Measurements from ENCODE around the gene SLC28A3.

Gene SLC28A3

DNA sequence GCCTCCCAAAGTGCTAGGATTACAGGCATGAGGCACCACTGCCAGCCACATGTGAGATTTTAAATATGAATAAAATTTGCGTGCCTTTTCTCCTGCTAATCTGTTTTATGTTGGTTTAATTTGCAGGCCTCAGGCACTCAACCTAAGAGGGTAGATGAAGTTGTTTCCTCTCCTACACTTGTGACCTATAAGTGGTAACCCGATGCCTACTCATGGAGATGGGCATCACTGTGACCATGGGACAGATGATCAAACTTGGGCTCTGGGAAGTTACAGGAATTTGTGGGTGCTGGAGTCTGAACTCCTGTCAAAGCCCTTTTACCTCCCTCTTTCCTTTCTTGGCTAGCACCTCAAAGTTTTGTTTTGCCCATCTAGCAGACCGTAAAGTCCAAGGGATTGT, 1.1 kb downstream of the SLC28A3 start:
- no peak for DNase-seq (ENCODE audit: low read depth)

DNA sequence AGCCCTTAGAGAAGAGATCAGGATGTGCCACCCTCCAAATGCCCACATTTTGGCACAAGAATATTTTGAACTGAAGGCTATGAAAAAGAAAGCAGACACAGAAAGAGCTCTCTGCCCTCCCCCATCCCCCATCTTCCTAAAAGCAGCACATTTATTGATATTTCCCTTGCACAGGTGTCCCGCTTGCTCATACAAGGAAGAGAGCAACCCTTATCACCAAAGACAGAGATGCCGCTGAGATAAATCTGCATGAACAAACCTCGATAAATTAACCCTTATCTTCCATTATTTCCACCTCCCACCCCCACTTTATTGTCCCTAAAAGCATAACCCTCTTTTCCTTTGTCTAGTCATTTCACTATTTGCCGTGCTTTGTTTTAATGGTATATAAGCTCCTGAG, 1.8 kb downstream of the SLC28A3 start:
- DNase-seq (ENCODE audit: low read depth): no peak

DNA sequence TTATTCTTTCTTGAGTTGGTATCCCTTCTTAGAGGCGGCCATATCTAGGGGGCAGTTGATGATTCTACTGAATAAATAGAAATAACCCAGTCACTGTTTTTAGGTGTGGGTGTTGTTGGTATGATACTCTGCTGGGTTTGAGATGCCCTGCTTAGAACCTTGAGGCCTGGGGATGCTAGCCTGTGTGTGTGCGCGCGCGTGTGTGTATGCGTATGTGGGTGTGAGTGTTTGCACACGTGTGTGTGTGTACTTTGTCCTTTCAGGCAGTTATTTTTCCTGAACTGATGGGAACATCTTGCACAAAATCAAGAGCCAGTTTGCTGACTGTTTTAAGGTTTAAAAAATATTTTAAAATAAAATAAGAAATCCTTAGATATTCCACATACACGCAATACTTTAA, 3.3 kb downstream of the SLC28A3 start:
- no peak for DNase-seq (ENCODE audit: low read depth)

- DNase-seq (ENCODE audit: low read depth): peak; percentile 81
Observed at GRCh38 chr9:84331119-84331809, 9.3 kb downstream of the SLC28A3 start.

GRCh38 chr9:84330246-84330645, 10.3 kb downstream of the SLC28A3 start:
- no peak for DNase-seq (ENCODE audit: low read depth)

DNA sequence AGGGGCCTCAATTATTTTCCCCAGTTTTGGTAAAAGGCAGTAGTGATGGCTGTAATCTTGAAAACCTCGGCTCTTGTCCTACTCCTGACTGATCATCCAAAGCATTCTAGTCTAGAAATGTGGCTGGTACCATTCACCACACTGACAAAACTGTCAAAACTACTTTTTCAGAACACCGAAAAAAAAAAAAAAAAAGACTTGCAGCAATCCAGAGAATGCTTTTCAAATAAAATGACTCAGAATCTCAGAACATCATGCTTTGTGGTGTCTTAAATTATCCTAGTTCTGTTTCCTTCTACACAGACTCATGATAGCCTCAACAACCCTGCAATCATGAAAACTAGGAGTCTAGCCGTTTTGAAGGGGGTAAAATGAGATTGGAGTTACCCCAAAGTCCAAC, 13.4 kb downstream of the SLC28A3 start:
- peak; percentile 92 for DNase-seq (ENCODE audit: low read depth)

DNA sequence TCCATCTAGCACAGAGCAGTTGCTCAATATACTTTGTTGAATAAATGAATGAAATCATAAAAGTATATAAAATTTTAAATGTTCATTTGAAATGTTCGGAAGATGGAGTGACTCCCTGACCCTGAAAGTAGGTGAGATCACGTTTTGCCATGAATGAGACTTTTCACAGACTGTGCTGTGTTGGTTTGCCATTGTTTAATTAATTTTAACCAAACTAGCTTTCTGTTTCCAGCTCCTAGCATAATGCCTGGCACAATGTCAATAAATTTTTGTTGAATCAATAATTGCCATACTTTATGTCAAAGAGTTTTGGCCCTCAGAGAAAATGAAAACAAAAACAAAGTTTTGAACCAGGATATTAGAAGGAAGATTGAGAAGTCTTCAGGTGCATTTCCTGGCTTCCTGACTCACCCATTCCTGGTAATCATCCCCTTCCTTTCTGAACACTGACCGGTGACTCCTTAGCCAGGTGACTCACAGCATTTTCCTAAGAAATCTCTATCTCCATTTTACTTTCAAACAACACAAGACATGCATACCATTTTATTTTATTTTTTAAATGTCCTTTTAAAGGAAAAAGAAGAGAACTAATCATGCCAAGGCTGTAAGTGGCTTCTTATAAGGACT, 15.1 kb downstream of the SLC28A3 start:
- peak; percentile 79 for DNase-seq (ENCODE audit: low read depth)

GRCh38 chr9:84324811-84325210, 15.7 kb downstream of the SLC28A3 start:
- peak; percentile 55 for DNase-seq (ENCODE audit: low read depth)

DNA sequence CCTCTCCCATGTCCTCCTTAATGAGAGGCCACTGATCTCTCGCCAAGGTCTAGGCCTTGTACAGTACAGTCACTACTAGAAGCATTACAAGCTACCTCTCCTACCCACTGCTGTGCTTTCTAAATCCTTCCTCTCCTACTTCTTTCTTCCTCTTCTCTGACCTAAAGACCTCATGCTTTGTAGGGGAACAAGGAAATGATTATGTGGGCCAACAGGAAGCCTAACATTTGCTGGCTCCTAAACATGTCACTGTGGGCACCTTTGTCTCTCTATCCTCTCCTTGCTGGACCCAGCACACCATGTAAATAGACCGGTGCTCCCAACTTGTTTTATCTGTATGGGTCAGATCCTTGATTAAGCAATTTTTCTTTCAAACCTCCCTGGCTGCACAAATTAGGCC, 16.7 kb downstream of the SLC28A3 start:
- DNase-seq (ENCODE audit: low read depth): no peak

DNA sequence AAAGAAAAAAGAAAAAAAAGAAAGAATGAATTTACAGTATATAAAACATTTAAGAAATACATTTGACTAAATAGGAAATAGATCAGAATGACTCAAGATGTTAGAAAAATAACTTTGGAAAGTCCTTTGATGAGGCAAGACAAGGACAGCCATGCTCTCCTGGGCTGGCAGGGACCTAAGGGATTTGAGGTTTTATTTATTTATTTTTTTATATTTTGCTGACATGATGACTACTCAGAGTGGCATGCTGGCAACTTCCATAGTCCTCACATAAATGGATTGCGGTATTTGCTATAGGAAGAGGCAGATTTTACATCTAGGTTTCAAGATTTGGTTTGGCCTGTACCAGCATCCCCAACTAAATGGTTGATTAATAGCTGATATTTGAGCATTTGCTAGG, 17.7 kb downstream of the SLC28A3 start:
- peak; percentile 59 for DNase-seq (ENCODE audit: low read depth)

DNA sequence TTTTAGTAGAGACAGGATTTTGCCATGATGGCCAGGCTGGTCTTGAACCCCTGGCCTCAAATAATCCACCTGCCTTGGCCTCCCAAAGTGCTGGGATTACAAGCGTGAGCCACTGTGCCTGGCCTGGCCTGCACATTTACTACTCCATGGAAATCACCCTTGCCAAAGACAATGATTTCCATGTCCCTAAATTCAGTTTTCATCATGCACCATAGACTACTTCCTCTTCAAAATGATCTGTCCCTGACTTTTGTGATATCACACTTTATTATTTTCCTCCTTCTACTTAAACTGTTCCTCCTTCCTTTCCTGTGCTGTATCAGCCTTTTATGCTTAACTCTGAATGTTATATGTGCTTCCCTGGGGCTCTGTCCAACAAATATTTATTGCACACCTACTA, 20.3 kb downstream of the SLC28A3 start:
- DNase-seq (ENCODE audit: low read depth): no peak

GRCh38 chr9:84319632-84320031, 20.9 kb downstream of the SLC28A3 start:
- no peak for DNase-seq (ENCODE audit: low read depth)

- DNase-seq (ENCODE audit: low read depth): no peak
Observed at GRCh38 chr9:84318981-84319380, 21.6 kb downstream of the SLC28A3 start.

DNA sequence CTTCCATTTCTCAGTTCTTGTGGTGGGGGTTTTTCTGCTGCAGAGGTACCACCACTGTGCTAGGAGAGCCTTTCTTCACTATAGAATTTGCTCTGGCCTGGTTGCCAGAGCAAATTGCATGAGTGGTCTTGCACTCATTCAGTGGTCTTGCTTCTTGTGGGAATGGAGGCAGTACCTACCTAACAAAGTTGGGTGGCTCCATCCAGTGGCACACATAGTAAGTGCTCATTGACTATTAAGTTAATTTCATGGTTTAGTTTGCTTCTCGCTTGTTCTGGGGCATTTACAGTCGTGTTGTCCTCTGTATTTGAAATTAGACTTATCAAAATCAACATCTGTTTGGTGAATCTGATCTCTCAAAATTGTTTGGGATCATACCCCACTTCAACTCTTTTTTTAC, 23.0 kb downstream of the SLC28A3 start:
- no peak for DNase-seq (ENCODE audit: low read depth)

GRCh38 chr9:84315278-84315877, 25.2 kb downstream of the SLC28A3 start:
- DNase-seq (ENCODE audit: low read depth): peak; percentile 65

DNA sequence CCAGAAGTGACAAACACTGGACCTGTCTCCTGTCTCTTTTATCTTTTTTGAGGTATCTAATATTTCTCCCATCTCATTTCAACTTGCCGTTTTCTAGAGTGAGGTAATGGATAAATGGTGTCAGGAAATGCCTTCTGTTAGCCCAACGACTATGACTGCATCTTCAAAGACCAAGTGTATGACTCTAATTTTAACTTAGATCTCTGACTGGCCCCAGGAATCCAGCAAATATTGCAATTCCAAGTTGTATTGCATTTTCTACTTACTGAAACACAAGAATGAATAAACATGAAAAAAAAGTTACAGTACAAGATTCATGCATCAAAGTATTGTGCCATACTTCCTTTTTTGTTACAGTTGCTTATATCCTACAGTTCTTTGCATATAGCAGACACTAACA, 26.3 kb downstream of the SLC28A3 start:
- no peak for DNase-seq (ENCODE audit: low read depth)

- no peak for DNase-seq (ENCODE audit: low read depth)
Observed at GRCh38 chr9:84310883-84311282, 29.7 kb downstream of the SLC28A3 start.

DNA sequence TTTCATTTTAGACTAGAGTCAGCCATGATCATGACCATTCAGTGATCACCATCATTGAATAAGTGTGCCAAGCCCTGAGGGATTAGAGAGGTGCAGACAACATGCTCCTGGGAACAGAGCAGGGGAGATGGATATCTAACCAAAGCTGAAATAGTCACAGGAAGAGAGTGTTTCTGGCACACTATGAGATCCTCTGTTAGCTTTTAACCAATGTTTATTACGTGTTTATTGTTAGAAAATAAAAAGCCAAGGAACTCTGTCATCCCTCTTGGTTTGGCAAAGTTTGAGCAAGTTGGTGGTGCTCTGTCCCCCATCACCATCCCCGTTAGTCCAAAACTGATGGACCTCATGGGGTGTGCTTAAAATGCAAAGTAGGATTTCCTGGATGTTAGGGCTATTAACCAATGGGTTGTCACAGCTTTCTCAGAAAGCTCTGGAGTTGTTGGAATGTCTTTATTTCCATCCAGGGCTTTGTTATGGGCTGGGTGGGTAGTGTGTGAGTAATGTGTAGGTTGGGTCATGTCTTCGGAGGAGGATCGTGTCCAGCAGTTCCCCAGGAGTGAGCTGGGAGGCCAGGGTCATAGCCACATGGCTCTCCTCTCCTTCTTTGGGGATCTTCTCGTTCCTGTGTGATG, 34.9 kb downstream of the SLC28A3 start:
- DNase-seq (ENCODE audit: low read depth): no peak

DNA sequence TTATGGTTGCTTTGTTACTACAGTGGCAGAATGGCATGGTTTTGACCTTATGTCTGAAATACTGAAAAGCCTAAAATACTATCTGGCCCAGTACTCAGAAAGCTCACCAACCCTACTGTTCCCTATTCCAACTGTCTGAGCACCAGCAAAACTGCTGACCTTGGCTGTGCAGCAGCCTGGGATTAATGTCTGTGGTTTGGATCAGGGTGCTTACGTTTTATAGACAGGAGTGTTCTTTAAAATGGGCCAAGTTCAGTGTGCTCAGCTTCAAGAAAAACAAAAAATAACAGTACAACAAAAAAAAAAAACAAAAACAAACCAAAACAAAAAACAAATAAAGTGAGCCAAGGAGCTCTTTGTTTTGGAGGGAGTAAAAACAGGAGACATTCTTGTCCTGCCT, 36.4 kb downstream of the SLC28A3 start:
- DNase-seq (ENCODE audit: low read depth): peak; percentile 69

- DNase-seq (ENCODE audit: low read depth): no peak
Observed at GRCh38 chr9:84303061-84303460, 37.5 kb downstream of the SLC28A3 start.

DNA sequence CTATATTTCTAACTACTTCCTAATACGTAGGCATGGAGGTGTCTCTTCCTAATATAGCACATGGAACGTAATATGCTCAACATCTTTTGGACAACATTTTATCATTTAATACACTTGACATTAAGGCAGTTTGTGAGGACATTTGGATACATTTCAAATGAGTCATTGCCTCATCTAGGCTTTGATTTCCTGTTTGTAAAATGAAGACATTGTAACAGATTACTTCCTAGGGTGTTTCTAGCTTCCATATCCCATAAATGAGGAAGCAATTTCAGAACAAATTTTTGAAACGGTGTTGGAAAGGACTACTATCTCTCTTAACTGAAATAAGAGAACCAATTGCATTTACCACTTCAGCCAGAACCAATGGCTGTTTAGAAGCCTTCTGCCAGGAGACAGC, 38.7 kb downstream of the SLC28A3 start:
- peak; percentile 73 for DNase-seq (ENCODE audit: low read depth)

DNA sequence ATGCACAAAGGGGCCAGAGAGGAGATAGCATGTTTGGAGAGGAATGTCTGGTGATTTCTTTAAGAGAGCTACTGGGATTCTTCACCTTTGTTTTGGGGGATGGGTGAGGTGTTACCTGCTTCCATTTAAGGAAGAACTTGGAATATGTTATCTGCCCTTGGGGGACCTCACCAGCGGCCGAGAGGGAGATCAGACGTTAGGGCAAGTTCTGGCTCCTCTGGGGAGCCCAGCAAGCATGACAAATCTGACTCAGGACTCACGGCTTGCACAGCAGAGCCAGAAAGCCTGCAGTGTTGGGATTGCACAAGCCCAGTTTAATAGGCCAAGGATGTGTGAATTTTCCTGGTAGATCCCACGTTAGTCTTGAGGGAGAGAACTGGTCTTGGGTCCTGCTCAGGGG, 40.3 kb downstream of the SLC28A3 start:
- DNase-seq (ENCODE audit: low read depth): peak; percentile 84

DNA sequence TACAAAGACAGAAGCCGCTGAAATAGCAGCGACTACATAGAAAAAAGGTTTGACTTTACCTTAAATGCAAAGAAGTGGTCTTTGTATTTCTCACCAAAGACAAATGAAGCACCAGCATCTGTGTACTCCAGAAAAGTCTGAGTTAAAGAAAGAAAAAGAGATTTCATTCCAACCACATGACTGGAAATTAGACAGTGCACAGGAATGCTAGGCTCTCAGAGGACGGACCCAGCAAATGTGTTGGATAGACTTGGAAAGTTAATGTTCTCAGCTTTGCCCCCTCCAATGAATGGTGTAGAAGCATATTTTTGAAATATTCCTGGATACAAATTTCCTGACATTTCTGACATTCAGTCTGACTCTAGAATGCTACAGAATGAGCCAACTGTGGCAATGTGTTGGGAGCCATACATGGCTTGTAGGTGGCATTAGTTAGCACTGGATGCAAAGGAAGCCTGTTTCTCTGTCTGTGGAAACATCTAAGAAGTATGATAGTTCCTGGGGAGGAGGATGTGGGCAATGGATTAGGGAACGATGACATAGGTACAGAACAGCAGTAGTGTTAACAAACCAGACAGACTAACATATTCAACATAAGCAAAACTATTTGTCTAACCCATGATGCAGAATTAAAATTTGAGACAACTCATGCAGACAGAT, 43.3 kb downstream of the SLC28A3 start:
- DNase-seq (ENCODE audit: low read depth): peak; percentile 63
